ENCODE data around the gene STK31.

GRCh38 chr7:23808421-23808820 lies 98.4 kb downstream of the STK31 start:
- no peak for TF ChIP-seq CTCF (IDR thresholded peaks at IDR 0.05)
- TF ChIP-seq, protein P1, sequence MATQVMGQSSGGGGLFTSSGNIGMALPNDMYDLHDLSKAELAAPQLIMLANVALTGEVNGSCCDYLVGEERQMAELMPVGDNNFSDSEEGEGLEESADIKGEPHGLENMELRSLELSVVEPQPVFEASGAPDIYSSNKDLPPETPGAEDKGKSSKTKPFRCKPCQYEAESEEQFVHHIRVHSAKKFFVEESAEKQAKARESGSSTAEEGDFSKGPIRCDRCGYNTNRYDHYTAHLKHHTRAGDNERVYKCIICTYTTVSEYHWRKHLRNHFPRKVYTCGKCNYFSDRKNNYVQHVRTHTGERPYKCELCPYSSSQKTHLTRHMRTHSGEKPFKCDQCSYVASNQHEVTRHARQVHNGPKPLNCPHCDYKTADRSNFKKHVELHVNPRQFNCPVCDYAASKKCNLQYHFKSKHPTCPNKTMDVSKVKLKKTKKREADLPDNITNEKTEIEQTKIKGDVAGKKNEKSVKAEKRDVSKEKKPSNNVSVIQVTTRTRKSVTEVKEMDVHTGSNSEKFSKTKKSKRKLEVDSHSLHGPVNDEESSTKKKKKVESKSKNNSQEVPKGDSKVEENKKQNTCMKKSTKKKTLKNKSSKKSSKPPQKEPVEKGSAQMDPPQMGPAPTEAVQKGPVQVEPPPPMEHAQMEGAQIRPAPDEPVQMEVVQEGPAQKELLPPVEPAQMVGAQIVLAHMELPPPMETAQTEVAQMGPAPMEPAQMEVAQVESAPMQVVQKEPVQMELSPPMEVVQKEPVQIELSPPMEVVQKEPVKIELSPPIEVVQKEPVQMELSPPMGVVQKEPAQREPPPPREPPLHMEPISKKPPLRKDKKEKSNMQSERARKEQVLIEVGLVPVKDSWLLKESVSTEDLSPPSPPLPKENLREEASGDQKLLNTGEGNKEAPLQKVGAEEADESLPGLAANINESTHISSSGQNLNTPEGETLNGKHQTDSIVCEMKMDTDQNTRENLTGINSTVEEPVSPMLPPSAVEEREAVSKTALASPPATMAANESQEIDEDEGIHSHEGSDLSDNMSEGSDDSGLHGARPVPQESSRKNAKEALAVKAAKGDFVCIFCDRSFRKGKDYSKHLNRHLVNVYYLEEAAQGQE (IDR thresholded peaks at IDR 0.05) = no peak
- no peak for TF ChIP-seq JUNB (IDR thresholded peaks at IDR 0.05)
- no peak for TF ChIP-seq KDM5A (IDR thresholded peaks at IDR 0.05)

Data from A549 (cell line).